AG04450 (cell line): ENCODE data around the gene ZFP36L1. TPM values are rescaled to one million over a fixed set of nuclear protein-coding genes. Genes with fewer than 3 reads are reported as not detected.

Source experiments
- CTCF ChIA-PET: fragments of 300-600, 350-600 bp; formaldehyde crosslinking; extraction: SDS; loops from one replicate; lab custom pipeline; 2022; ENCODE audit warnings: antibody characterized with exemption, inconsistent platforms; lab: Charles Lee
- POLR2A ChIA-PET: fragments of 350-600 bp; formaldehyde crosslinking; extraction: SDS; loops from one replicate; lab custom pipeline; 2021; ENCODE audit warnings: antibody characterized with exemption, inconsistent platforms; lab: Yijun Ruan, JAX
- DNase-seq: peaks from one replicate; pipeline ENCODE4 v3.0.0-alpha.2; 2011; ENCODE audit warnings: low read depth, low spot score
- H3K27ac ChIP-seq: one replicate; pipeline ENCODE4 v1.5.1; 2012; ENCODE audit warnings: low read depth, low read length, control low read depth
- H3K27me3 ChIP-seq: one replicate; pipeline ENCODE4 v1.6.0; 2012; ENCODE audit warnings: low read length; ENCODE audit not compliant: control insufficient read depth, insufficient read depth
- H3K4me3 ChIP-seq: 2 replicates; pipeline ENCODE4 v1.5.1; 2011; ENCODE audit warnings: mild to moderate bottlenecking, low read depth, low read length, control low read depth
- H3K9me3 ChIP-seq: 2 replicates; pipeline ENCODE4 v1.5.1; 2012; ENCODE audit warnings: low read length; ENCODE audit not compliant: control insufficient read depth, insufficient read depth
- CTCF ChIP-seq: IDR thresholded peaks from 2 replicates; pipeline ENCODE4 v1.5.1; 2011; ENCODE audit warnings: low read depth, low read length, control low read depth, inconsistent platforms
- polyA plus RNA-seq: library from polyadenylated mRNA; depleted of rRNA; stranded (reverse); fragments of >200 nt; gene quantifications from 2 replicates; pipeline ENCODE4 v1.2.3, GENCODE V29; 2011

ZFP36L1 gene
- polyA plus RNA-seq, 1 experiment = 54.4 TPM

- no peak for DNase-seq
- H3K27me3 ChIP-seq = no peaks in the 10 kb centered on the region
- POLR2A ChIA-PET = no interaction called here
- CTCF ChIA-PET = no interaction called here
- H3K9me3 ChIP-seq = peaks cover 7% of the 10 kb centered on the region; the same call in 1 of the 2 replicates
- TF ChIP-seq CTCF = no peak
- H3K4me3 ChIP-seq = no peak overlapping the region
- no peak overlapping the region for H3K27ac ChIP-seq
Observed at GRCh38 chr14:68836082-68836481, 43.2 kb upstream of the ZFP36L1 start.

- ChIA-PET POLR2A (interaction anchor here (0.6 kb wide), 1 partner anchor 100 kb away, joined by 14 read pairs; no protein-coding TSS in a partner anchor), CTCF (interaction anchor here (1.2 kb wide), 1 partner anchor 9 kb away, joined by 11 read pairs; no protein-coding TSS in a partner anchor)
- DNase-seq = no peak
- Histone ChIP-seq H3K4me3 (no peak overlapping the region), H3K27me3 (no peaks in the 10 kb centered on the region), H3K27ac (no peak overlapping the region), H3K9me3 (peaks cover 7% of the 10 kb centered on the region; the same call in 1 of the 2 replicates)
- TF ChIP-seq CTCF = no peak
Observed at GRCh38 chr14:68834816-68835215, 41.9 kb upstream of the ZFP36L1 start.

DNA sequence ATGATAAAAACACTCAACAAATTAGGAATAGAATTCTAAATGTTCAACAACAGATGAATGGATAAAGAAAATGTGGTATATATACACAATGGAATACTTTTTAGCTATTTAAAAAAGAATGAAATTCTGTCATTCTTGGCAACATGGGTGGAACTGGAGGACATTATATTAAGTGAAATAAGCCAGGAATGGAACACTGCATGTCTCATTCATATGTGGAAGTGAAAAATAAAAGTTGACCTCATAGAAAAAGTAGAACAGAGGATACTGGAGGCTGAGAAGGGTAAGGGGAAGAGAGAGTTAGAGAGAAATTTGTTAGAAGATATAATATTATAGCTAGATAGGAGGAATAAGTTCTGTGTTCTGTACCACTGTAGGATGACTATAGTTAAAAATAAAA lies 35.8 kb upstream of the ZFP36L1 start:
- Histone ChIP-seq H3K27me3 (no peaks in the 10 kb centered on the region), H3K4me3 (no peak overlapping the region), H3K27ac (no peak overlapping the region), H3K9me3 (no peaks in the 10 kb centered on the region)
- TF ChIP-seq CTCF = no peak
- ChIA-PET POLR2A (interaction anchor here (0.6 kb wide), 1 partner anchor 231 kb away, joined by 4 read pairs; no protein-coding TSS in a partner anchor), CTCF (interaction anchor here (0.9 to 1.6 kb wide), 5 partner anchors 12 to 946 kb away, joined by 3 to 6 read pairs (median 3); no protein-coding TSS in a partner anchor)
- DNase-seq = no peak

GRCh38 chr14:68825729-68826128 lies 32.9 kb upstream of the ZFP36L1 start:
- H3K27me3 ChIP-seq = no peaks in the 10 kb centered on the region
- H3K9me3 ChIP-seq = no peaks in the 10 kb centered on the region
- H3K27ac ChIP-seq = no peak overlapping the region
- no peak for DNase-seq
- POLR2A ChIA-PET = interaction anchor here (1.1 kb wide), 1 partner anchor 33 kb away, joined by 10 read pairs; the partner anchor contains the start of gene ZFP36L1
- CTCF ChIA-PET = interaction anchor here (0.6 to 5.8 kb wide), 11 partner anchors 8 to 990 kb away, joined by 3 to 34 read pairs (median 5); no protein-coding TSS in a partner anchor
- H3K4me3 ChIP-seq = no peak overlapping the region
- no peak for TF ChIP-seq CTCF
